Activated CD8-positive, alpha-beta memory T cell treated with anti-CD3 and anti-CD28 coated beads for 4 hours (primary cell): ENCODE data around the gene SLC22A1.
"Not testable (repeated sequence)": the region's sequence is repeated elsewhere in the genome, so short reads cannot be mapped to it uniquely, and the experiment has no call there.

Source experiments
- DNase-seq, 2 donors: peaks; one replicate each; pipeline ENCODE4 v3.0.0-alpha.2; 2020; ENCODE audit warnings: low read depth in 2 of 2

Gene SLC22A1

GRCh38 chr6:160122744-160123143 lies 1.1 kb downstream of the SLC22A1 start:
- no peak for DNase-seq

GRCh38 chr6:160124007-160124406 lies 2.4 kb downstream of the SLC22A1 start:
- no peak for DNase-seq

GRCh38 chr6:160124605-160125004 lies 3.0 kb downstream of the SLC22A1 start:
- DNase-seq = no peak

GRCh38 chr6:160125105-160125504 lies 3.5 kb downstream of the SLC22A1 start:
- not testable (repeated sequence) for DNase-seq

- DNase-seq = no peak
Observed at GRCh38 chr6:160127270-160128124, 5.9 kb downstream of the SLC22A1 start.

GRCh38 chr6:160128125-160128683 lies 6.6 kb downstream of the SLC22A1 start:
- DNase-seq = no peak

- DNase-seq = no peak
Observed at GRCh38 chr6:160128879-160129516, 7.4 kb downstream of the SLC22A1 start.

GRCh38 chr6:160129881-160130615 lies 8.4 kb downstream of the SLC22A1 start:
- no peak for DNase-seq

GRCh38 chr6:160130729-160131484 lies 9.3 kb downstream of the SLC22A1 start:
- DNase-seq = no peak

- no peak for DNase-seq
Observed at GRCh38 chr6:160131636-160132296, 10.2 kb downstream of the SLC22A1 start.

- DNase-seq = no peak
Observed at GRCh38 chr6:160132297-160132637, 10.7 kb downstream of the SLC22A1 start.

GRCh38 chr6:160132776-160133338 lies 11.2 kb downstream of the SLC22A1 start:
- DNase-seq = no peak

- no peak for DNase-seq
Observed at GRCh38 chr6:160133441-160134336, 12.1 kb downstream of the SLC22A1 start.

GRCh38 chr6:160134337-160134751 lies 12.7 kb downstream of the SLC22A1 start:
- not testable (repeated sequence) for DNase-seq

- DNase-seq = no peak
Observed at GRCh38 chr6:160134779-160135547, 13.3 kb downstream of the SLC22A1 start.

- DNase-seq = no peak
Observed at GRCh38 chr6:160135907-160136655, 14.5 kb downstream of the SLC22A1 start.

GRCh38 chr6:160137130-160137988 lies 15.7 kb downstream of the SLC22A1 start:
- DNase-seq = no peak
